ENCODE data around the gene MYT1.
"Not testable (repeated sequence)": the region's sequence is repeated elsewhere in the genome, so short reads cannot be mapped to it uniquely, and the experiment has no call there.

The MYT1 gene

DNA sequence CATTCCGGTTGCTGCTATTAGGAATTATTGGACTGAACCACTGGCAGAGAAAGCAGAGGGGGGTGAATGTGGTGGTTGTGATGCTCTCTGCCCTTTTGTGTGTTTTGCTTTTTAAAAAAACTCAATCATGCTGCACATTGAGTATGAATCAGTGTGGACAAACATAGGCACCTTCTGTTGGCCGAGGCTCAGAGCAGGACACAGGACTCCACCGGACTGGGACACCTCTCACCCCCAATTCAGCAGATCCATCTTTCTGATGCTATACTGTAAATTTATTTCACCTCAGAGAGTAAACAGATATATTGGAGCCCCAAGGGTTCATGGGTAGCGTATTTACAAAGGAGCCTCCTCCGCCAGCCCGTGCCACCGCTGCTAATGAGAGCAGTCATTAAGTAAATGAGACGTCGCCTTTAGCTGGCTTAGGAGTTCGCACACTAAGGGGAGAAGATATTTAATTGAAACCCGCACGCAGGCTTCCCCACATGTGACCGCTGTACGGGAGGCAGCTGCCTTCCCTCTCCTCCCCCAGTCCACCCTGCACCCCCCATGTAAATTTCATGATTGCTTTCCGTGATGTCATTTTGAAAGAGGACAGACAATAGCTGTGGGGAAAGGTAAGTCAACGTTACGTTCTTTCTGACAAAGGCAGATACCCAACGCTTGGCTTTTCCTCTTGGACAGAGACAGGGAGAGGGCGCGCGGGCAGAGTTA, at the start of gene MYT1:
Gene MYT1, plus strand, starts transcription at position 330 of the 714 bp plus-strand sequence. CDS start 34,410 bp downstream, outside the sequence.
- DNase-seq = no peak

GRCh38 chr20:64115171-64115911, 48.9 kb upstream of the MYT1 start:
- DNase-seq = no peak

DNA sequence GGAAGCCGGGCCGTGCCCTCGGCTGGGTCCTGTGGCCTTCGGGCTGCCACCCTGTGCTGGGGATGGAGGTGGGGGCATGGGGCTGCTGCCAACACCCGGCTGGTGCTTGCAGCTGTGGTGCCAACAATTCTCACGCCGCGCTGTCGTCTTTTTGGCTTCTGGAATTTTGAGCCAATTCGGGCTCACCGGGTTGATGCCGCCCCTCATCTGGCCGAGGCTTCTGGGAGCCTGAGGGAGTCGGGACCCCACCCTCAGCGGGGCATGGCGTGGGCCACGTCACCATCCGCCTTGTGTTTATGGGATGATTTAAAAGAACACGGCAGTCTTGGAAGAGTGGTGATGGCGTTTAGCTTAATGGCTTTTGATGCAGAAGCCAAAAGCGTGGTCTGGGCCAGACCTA, 48.2 kb upstream of the MYT1 start:
- DNase-seq = no peak

GRCh38 chr20:64116541-64117431, 47.5 kb upstream of the MYT1 start:
- no peak for DNase-seq

DNA sequence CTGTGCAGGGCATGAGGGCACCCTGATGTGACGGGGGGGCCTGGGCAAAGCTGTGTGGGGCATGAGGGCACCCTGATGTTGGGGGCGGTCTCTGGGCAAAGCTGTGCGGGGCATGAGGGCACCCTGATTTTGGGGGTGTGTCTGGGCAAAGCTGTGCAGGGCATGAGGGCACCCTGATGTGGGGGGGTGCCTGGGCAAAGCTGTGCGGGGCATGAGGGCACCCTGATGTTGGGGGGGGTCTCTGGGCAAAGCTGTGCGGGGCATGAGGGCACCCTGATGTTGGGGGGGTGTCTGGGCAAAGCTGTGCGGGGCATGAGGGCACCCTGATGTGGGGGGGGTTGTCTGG, 46.8 kb upstream of the MYT1 start:
- DNase-seq = not testable (repeated sequence)

GRCh38 chr20:64119301-64119680, 45.0 kb upstream of the MYT1 start:
- DNase-seq = no peak

DNA sequence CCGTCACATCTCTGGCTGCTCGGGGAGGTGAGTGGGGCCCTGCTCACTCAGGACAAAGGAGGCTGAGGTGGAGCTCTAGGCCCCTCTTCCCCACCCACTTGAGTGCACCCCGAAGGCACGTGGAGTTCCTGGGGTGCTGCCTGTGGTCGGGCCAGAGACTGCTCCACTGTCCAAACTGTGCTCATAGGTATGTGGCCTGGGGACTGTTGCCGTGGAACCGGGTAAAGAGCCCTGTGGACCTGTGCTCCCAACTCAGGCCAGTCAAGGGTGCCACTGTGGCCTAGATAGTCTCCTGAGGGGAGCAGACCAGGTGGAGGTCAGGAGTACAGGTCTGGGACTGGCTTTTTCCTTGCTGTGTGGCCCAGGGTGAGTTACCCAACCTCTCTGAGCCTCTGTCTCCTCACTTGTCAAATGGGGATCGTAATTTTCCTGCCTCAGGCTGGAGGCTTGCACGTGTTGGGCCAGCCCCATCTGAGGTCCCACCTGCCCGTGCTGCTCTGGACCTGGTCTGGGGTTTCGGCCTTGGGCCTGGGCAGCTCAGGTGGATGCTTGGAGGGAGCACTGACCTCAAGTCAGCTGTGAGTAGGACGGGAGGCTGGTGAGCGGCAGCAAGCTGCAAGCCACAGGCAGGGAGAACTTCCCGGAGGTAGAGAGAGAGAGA, 44.4 kb upstream of the MYT1 start:
- DNase-seq = no peak

- DNase-seq = no peak
Observed at GRCh38 chr20:64121586-64121985, 42.7 kb upstream of the MYT1 start.

DNA sequence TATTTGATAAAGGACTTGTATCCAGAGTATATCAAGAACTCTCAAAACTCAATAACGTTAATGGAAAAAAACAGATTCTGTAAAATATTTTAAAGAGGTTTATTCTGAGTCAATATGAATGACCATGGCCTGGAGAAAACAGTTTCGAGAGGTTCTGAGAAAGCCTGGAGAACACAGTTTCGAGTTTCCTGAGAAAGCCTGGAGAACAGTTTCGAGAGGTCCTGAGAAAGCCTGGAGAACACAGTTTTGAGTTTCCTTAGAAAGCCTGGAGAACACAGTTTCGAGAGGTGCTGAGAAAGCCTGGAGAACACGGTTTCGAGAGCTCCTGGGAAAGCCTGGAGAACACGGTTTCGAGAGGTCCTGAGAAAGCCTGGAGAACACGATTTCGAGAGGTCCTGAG, 41.3 kb upstream of the MYT1 start:
- not testable (repeated sequence) for DNase-seq

GRCh38 chr20:64123517-64123916, 40.7 kb upstream of the MYT1 start:
- not testable (repeated sequence) for DNase-seq

GRCh38 chr20:64129146-64129782, 35.0 kb upstream of the MYT1 start:
- no peak for DNase-seq

DNA sequence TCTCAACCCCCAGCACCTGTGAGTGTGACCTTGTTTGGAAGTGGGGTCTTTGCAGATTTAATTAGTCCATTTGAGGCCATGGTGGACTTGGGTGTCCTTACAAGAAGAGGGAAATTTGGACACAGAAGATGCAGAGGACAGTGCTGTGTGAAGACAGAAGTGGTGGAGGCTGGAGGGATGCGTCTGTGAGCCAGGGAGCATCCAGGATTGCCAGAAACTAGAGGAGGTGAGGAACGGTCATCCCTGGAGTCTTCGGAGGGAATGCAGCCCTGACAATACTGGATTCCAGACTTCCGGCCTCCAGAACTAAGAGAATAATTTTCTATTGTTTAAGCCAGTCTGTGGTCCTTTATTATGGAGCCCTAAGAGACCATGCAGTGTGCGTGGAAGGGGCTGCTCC, 34.0 kb upstream of the MYT1 start:
- DNase-seq = no peak

GRCh38 chr20:64130876-64131275, 33.4 kb upstream of the MYT1 start:
- no peak for DNase-seq

DNA sequence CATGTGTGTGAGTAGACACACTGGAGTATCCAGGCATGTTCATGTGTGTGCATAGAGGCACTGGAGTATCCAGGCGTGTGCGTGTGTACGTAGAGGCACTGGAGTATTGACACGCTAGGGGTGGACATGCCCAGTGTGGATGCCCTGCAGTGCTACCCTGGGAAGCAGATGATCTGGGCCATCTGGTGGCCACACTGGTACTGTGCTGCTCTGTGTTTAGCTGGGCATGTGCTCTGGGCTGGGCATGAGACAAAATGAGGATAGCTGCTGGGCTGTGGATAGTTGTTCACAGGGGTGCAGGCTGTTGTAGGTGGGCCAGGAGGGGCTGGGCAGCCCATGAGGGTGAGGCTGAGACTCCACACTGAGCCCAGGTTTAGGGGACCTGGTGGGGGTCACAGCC, 32.8 kb upstream of the MYT1 start:
- no peak for DNase-seq

- no peak for DNase-seq
Observed at GRCh38 chr20:64133951-64134407, 30.3 kb upstream of the MYT1 start.

DNA sequence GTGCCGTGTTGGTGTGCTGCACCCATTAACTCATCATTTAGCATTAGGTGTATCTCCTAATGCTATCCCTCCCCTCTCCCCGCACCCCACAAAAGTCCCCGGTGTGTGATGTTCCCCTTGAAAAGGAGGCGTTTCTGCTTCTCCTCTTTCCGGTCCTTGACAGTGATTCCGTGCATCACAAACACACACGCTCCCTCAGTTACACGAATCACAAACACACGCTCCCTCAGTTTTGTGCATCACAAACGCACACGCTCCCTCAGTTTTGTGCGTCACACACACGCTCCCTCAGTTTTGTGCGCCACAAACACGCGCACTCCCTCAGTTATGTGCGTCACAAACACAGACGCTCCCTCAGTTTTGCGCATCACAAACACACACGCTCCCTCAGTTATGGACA, 29.5 kb upstream of the MYT1 start:
- DNase-seq = not testable (repeated sequence)

DNA sequence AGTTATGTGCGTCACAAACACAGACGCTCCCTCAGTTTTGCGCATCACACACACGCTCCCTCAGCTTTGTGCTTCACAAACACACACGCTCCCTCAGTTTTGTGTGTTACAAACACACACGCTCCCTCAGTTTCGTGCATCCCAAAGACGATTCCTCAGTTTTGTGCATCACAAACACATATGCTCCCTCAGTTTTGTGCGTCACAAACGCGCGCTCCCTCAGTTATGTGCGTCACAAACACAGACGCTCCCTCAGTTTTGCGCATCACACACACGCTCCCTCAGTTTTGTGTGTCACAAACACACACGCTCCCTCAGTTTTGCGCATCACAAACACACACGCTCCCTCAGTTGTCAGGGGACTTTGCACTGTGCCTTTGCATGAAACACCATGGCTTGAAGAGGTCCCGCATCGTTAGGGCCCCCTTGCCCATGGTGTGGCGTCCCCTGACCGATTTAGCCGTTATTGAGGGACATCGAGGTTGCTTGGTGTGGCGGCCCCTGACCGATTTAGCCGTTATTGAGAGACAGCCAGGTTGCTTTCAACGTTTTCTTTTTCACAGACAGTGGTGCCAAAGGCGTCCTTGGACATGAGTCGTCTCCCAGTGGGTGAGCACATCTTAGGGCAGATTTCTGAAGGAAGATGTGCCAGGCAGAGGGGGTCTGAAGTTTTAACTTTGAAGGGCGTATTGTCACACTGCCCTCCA, 28.1 kb upstream of the MYT1 start:
- DNase-seq = no peak

GRCh38 chr20:64137598-64138031, 26.6 kb upstream of the MYT1 start:
- no peak for DNase-seq

- no peak for DNase-seq
Observed at GRCh38 chr20:64138276-64138815, 25.9 kb upstream of the MYT1 start.

GRCh38 chr20:64139199-64140060, 24.8 kb upstream of the MYT1 start:
- no peak for DNase-seq
